NOMO-1 (cell line): Measurements from ENCODE around the gene SUMO3.

Experiments used
- DNase-seq, 2 experiments: peaks; one replicate each; lab custom pipeline; 2025; ENCODE audit not compliant: unreplicated experiment in 2 of 2; lab: John Stamatoyannopoulos, UW

The SUMO3 gene

DNA sequence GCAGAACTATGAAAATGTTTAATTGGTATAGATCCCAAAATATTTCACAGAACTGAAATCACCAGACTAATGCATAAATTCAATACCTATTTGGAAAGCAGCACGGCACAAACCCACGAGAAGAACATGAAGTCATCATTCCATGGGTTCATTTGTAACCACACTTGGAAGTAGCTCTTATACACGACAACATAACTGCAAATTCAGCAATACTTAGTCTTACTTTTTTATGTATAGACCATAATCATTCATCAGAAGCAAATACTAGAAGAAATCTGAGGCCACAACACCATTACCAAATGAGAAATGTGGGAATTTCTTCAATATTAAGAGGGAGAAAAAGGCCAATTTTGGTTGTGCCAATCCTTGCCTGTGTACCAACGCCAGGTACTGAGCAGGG, 12.0 kb downstream of the SUMO3 start:
- no peak for DNase-seq

DNA sequence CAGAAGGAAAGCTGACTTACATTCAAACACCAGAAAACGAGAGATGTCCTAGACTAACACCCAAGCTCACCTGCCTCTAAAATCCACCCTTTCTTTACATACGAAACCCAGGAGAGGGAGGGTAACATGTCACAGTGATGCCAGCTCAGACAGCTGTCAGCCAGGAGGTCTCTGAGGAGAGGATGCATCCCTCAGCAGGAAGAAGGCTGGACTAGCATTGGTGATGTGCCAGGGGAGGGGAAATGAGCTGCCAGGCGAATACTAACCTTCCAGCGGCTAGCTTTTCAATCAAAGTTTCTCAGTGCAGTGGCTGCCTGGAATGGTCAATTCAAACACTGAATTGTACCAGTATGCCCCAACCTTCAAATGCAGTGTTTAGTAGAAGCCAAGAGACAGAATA, 12.6 kb downstream of the SUMO3 start:
- DNase-seq: no peak

GRCh38 chr21:44804762-44805161, 13.1 kb downstream of the SUMO3 start:
- DNase-seq: no peak

- no peak for DNase-seq
These were observed 14.2 kb downstream of the SUMO3 start for GRCh38 chr21:44803651-44804050.

DNA sequence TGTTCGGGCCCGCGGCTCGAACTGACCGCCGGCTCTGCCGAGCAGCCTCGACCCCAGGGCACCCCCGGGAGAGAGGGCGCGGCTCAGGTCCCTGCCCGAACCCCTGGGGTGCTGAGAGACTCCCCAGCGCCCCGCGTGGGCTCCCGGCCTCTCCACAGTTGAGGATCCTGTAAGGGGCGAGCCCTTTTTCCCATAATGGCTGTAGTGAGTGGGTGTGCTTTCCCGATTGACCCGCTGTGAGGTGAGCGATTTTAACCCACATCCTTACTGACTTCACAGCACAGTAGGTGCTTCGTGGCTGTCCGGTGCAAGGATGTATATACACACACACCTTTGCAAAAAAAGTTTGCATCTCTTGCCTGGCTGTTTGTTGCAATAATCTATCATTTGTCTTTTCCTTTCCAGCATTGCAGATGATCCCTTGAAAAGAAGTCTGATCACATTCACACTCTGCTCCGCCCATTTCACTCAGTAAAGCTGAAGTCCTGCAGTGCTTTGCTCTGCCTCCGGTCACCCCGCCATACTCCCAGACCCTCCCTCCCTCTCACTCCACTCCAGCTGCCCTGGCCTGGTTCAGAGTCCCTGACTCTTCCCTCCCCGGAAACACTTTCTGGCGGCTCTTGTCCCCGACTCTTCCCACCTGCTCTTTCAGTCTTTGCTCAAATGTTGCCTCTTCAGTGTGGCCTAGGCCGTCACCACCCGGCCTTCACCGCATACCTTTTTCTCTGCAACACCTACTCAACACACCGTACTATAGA, 15.3 kb downstream of the SUMO3 start:
- DNase-seq: peak in 1 of 2 experiments; percentile 13

DNA sequence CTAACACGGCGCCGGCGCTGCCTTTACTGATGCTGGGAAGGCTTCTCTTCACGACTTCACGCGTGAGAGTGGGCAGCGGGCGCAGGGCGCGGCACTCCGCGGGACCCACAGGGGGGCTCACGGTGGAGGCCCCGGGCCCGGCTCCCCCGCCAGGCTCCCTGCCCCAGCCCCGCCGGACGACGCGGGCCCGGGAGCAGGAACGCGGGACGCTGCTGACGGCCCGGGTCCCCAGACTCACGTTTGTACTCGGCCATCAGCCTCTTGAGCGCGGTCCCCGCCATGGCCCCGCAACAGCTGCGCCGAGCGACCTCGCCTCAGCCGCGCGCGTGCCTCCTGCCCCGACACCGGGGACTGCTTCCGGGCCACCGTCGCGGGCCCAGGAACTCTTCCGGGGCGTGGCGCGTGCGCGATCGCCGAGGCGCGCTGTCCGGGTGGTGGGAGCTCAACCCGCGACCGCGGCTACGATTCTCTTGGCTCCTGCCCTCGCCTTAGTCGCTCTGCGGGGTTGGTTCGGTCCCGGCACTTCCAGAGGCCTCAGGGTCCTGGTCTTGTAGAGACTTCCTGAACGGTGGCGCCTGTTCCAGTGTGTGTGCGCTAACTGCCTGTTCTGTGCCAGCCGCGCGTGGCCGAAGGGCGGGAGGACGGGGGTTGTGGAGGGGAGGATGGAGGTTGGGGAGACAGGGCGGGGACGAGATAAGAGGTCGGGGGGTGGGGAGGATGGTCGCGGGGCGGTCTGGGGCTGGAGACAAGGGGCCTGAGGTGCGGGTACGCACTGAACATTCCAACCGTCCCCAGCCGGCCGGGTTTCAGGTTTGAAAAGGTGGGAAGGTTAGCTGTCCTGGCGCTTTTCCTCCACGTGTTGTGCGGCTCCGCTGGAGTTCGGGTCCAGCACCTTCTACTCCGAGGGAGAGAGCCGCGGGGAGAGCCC, 16.1 kb downstream of the SUMO3 start, which contains the start of gene UBE2G2:
Gene UBE2G2 (minus strand): TSS at position 353 of the 928 bp plus-strand sequence. CDS start 72 bp downstream, at position 281.
- DNase-seq: peak; percentile 73 to 88

DNA sequence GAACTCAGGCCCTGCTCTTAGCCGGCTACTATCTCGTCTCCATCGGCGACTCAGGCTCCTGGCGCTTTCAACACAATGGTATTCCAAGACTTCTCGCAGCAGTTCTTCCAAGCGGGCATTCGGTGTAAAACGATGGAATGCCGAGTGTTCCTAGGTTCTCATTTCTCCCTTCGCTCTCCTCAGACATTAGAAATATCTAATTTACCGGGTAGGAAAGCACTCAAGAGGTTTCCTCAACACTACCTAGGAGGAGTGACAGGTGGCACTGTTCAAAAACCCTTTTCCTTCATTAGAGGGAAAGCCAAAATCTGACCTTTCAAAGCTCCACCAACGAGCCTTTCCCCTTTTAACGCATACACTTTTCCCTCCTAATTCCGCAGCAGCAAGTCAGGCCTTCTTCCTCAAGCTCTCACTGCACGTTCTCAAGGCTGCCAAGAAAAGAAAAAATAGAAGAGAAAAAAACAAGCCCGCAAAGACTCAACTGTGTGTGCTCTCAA, 16.8 kb downstream of the SUMO3 start:
- peak; percentile 27 to 52 for DNase-seq

GRCh38 chr21:44800103-44800502, 17.8 kb downstream of the SUMO3 start:
- DNase-seq: peak; percentile 4 to 10

DNA sequence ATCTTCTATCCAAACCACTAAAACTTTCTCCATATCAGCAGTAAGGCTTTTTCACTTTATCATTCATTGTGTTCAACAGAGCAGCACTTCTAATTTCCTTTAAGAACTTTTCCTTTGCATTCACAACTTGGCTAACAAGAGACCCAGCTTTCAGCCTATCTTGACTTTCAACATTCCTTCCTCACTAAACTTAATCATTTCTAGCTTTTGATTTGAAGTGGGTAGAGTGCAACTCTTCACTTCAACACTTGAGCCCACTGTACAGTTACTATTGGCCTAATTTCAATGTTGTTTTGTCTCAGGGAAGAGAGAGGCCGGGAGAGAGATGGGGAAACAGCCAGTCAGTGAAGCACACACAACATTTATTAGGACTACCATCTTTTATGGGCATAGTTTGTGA, 18.2 kb downstream of the SUMO3 start:
- DNase-seq: no peak

GRCh38 chr21:44797775-44798174, 20.1 kb downstream of the SUMO3 start:
- no peak for DNase-seq

DNA sequence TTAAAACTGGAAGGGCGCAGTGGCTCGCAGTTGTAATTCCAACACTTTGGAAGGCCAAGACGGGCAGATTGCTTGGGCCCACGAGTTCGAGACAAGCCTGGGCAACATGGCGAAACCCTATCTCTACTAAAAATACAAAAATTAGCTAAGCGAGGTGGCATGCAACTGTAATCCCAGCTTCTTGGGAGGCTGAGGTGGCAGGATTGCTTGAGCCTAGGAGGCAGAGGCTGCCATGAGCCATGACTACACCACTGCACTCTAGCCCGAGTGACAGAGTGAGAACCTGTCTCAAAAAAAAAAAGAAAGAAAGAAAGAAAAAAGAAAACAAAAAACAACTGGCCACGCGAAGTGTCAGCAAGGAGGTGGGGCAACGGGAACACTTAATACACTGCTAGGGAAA, 22.5 kb downstream of the SUMO3 start:
- no peak for DNase-seq

DNA sequence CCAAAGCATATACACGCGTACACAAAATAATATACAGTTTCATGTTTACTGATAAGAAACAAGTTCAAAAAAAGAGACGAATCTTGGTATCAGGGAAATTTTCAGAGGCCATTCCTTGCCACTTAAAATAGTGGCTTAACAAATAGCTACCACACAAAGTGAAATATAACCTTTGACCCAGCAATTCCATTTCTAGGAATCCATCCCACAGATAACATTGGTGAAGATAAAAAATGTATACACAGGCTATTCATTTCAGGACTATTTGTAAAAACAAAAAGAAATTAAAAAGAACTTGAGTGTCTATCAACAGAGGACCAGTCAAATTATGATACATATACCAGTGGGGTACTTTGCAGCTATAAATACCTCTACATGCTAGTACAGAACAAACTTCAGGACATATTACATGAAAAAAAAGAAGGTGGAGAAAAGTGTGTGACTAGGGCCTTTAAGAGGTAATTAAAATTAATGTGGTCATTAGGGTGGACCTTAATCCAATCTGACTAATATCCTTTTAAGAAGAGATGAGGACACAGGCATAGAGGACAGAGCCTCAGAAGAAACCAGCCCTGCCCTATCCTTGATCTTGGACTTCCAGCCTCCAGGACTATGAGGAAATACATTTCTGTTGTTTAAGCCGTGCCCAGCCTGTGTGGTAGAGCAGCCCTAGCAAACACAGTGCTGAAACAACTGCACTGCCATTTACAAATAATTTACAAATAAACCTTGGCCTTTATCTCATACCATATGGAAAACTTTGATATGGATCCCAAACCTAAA, 24.1 kb downstream of the SUMO3 start:
- no peak for DNase-seq

GRCh38 chr21:44792702-44793591, 24.9 kb downstream of the SUMO3 start:
- DNase-seq: peak; percentile 48 to 51

DNA sequence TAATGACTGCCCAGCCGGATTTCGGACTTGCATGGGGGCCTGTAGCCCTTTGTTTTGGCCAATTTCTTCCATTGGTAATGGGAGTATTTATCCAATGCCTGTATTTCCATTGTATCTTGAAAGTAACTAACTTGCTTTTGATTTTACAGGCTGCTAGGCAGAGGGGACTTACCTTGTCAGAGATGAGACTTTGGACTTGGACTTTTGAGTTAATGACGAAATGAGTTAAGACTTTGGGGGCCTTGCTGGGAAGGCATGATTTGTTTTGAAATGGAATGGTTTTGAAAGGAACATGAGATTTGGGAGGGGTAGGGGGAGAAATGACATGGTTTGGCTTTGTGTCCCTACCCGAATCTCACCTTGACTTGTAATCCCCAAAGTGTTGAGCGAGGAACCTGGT, 25.9 kb downstream of the SUMO3 start:
- DNase-seq: no peak

GRCh38 chr21:44791246-44791645, 26.6 kb downstream of the SUMO3 start:
- DNase-seq: no peak

- no peak for DNase-seq
These were observed 27.5 kb downstream of the SUMO3 start for GRCh38 chr21:44790368-44790767.

DNA sequence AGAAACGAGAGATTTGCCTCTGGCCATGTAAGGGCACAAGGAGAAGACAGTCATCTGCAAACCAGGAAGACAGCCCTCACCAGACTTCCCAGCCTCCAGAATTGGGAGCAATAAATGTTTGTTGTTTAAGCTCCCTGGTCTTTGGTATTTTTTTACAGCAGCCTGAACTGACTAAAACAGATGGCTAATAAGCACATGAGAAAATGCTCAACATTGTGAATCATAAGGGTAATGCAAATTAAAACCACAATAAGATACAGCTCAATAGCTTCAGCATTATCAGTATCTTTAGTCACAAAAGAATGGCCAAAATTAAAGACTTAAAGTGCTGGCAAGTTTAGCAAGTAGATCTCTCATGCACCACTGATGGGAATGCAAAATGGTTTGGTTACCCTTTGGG, 28.0 kb downstream of the SUMO3 start:
- DNase-seq: no peak

- DNase-seq: no peak
These were observed 32.1 kb downstream of the SUMO3 start for GRCh38 chr21:44785620-44786335.

GRCh38 chr21:44784810-44785209, 33.1 kb downstream of the SUMO3 start:
- no peak for DNase-seq
